ENCODE measurements around the gene SCD.

SCD gene

DNA sequence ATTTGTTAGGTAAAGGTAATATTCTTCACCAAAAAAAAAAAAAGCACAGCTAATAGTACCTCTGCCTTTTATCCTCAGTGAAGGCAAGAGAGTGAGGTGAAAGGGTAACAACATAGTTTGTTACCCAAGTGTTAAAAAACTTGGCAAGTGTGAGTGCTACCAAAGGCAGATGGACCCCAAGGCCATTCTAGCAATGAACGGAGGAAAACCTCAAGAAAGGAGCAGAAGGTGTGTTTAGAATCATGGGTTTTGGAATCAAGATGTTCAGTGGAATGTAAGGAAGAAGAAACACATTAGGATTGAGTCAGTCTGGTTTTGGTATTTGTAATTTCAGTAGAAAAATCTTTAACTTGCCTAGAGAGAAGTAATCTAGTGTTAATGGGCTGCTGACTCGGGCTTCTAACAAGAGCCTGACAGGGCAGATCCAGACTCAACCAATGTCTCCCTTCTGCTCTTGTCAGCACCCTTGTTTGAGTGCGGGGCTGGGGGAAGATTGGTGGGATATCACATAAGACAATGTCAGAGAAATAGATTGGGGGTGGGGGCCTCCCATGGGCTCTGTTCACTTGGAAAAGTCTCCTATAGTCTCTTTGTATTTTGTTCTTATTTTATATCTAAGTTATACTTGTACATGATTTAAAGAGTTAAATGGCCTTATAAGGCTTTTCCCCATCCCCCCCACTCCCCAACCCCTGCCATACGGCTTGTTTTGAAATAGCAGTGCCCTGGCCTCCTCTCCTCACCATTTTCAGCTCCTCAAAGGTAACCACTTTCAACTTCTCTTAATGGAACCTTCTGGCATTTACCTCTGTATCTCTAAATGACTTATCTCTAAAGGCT lies 44.4 kb downstream of the SCD start:
- H3K36me3 ChIP-seq (ENCODE audit: insufficient read depth, low read length) = no peaks in the 10 kb centered on the region
- no peak overlapping the region for H3K27ac ChIP-seq
- TF ChIP-seq EZH2 (IDR thresholded peaks at IDR 0.05) = no peak
- no peak for TF ChIP-seq FOXP2 (optimal IDR thresholded peaks at IDR 0.05; ENCODE audit: control extremely low read depth, extremely low read length, insufficient read depth)
- TF ChIP-seq POLR2AphosphoS5 (IDR thresholded peaks at IDR 0.05; ENCODE audit: borderline replicate concordance, low read depth, low read length) = no peak
- no peak overlapping the region for H3K4me3 ChIP-seq
- H3K9ac ChIP-seq (ENCODE audit: insufficient read length) = no peak overlapping the region
- H3K9me3 ChIP-seq (ENCODE audit: low read depth, low read length) = no peaks in the 10 kb centered on the region
- DNase-seq (ENCODE audit: low read depth, low spot score) = no peak

DNA sequence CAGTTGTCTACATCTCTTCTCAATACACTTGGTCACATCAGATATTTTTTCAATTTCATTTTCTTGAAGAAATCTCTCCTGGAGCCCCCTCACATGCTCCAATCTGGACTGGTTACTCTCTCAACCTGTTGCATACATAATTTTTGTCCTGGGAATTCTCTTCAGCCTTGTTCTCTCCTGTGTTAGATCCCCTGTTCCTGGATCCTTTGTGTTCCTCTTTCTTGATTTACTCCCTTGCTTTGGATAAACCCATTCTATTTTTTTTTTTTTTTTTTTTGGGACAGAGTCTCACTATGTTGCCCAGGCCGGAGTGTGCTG lies 45.6 kb downstream of the SCD start:
- H3K36me3 ChIP-seq (ENCODE audit: insufficient read depth, low read length) = no peaks in the 10 kb centered on the region
- no peak for TF ChIP-seq EZH2 (IDR thresholded peaks at IDR 0.05)
- no peak for TF ChIP-seq POLR2AphosphoS5 (IDR thresholded peaks at IDR 0.05; ENCODE audit: borderline replicate concordance, low read depth, low read length)
- TF ChIP-seq FOXP2 (optimal IDR thresholded peaks at IDR 0.05; ENCODE audit: control extremely low read depth, extremely low read length, insufficient read depth) = no peak
- H3K27ac ChIP-seq = no peak overlapping the region
- no peaks in the 10 kb centered on the region for H3K9me3 ChIP-seq (ENCODE audit: low read depth, low read length)
- H3K9ac ChIP-seq (ENCODE audit: insufficient read length) = no peak overlapping the region
- no peak overlapping the region for H3K4me3 ChIP-seq
- no peak for DNase-seq (ENCODE audit: low read depth, low spot score)

DNA sequence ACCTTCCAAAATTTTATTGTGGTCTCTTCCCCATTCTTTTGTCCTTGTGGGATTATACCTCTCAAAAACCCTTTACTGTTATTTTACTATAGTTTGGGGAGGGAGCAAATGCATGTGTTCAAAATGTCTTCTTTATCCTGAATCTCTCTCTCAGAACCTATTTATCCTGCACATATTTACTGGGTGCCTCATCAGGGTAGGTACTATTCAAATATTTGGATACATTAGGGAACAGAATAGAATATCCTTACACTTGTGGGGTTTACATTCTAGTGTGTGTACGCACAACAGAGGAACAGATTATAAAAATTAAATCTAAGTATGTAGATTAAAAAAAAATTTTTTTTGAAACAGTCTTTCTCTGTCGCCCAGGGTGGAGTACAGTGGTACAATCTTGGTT lies 48.6 kb downstream of the SCD start:
- Histone ChIP-seq H3K4me3 (no peak overlapping the region), H3K27ac (no peak overlapping the region), H3K9ac (ENCODE audit: insufficient read length) (no peak overlapping the region), H3K36me3 (ENCODE audit: insufficient read depth, low read length) (no peaks in the 10 kb centered on the region), H3K9me3 (ENCODE audit: low read depth, low read length) (no peaks in the 10 kb centered on the region)
- no peak for DNase-seq (ENCODE audit: low read depth, low spot score)
- TF ChIP-seq EZH2 (IDR thresholded peaks at IDR 0.05) (no peak), FOXP2 (optimal IDR thresholded peaks at IDR 0.05; ENCODE audit: control extremely low read depth, extremely low read length, insufficient read depth) (no peak), POLR2AphosphoS5 (IDR thresholded peaks at IDR 0.05; ENCODE audit: borderline replicate concordance, low read depth, low read length) (no peak)

DNA sequence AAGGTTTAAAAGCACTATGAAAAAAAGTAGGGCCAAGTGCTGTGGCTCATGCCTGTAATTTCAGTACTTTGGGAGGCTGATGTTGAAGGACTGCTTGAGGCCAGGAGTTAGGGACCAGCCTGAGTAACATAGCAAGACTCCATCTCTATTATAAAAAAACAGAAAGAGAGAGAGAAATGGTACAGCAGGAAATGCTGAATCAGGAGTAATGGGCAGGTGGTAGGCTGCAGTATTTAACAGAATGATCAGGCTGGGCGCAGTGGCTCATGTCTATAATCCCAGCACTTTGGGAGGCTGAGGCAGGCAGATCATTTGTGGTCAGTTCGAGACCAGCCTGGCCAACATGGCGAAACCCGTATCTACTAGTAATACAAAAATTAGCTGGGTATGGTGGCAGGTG lies 49.6 kb downstream of the SCD start:
- no peak for DNase-seq (ENCODE audit: low read depth, low spot score)
- Histone ChIP-seq H3K4me3 (no peak overlapping the region), H3K36me3 (ENCODE audit: insufficient read depth, low read length) (no peaks in the 10 kb centered on the region), H3K9ac (ENCODE audit: insufficient read length) (no peak overlapping the region), H3K27ac (no peak overlapping the region), H3K9me3 (ENCODE audit: low read depth, low read length) (no peaks in the 10 kb centered on the region)
- no peak for TF ChIP-seq FOXP2 (optimal IDR thresholded peaks at IDR 0.05; ENCODE audit: control extremely low read depth, extremely low read length, insufficient read depth)
- TF ChIP-seq EZH2 (IDR thresholded peaks at IDR 0.05) = no peak
- TF ChIP-seq POLR2AphosphoS5 (IDR thresholded peaks at IDR 0.05; ENCODE audit: borderline replicate concordance, low read depth, low read length) = no peak

DNA sequence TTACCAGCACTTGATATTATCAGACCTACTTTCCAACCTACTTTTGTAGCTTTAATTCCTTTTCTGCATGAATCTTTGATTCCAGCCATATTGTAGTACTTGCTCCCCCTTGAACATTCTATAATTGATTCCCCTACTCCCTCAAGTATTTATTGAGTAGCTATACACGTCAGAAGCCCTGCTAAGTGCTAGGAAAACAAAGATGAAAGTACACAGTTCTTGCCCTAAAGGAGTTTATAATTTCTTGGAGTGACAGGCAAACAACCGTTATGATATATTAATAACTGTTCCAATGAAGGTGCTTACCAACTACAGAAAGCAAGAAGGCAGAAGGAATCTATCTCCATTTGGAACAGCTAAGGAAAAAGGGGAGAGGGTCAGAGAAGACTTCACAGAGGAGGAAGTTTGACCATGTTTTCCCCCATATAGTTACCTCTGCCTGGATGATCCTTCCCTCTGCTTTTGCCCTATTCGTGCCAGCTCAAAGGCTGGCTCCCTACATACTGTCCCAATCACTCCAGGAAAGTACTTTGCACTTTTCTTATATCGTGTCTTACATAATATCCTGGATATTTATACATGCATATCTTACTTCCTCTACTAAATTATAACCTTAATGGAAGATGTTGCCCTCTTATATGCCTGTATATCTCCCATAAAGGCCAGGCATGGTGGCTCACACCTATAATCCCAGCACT lies 54.7 kb downstream of the SCD start:
- H3K9ac ChIP-seq (ENCODE audit: insufficient read length) = no peak overlapping the region
- no peak for TF ChIP-seq FOXP2 (optimal IDR thresholded peaks at IDR 0.05; ENCODE audit: control extremely low read depth, extremely low read length, insufficient read depth)
- TF ChIP-seq EZH2 (IDR thresholded peaks at IDR 0.05) = no peak
- no peak for TF ChIP-seq POLR2AphosphoS5 (IDR thresholded peaks at IDR 0.05; ENCODE audit: borderline replicate concordance, low read depth, low read length)
- no peak overlapping the region for H3K4me3 ChIP-seq
- H3K27ac ChIP-seq = no peak overlapping the region
- DNase-seq (ENCODE audit: low read depth, low spot score) = no peak
- no peaks in the 10 kb centered on the region for H3K36me3 ChIP-seq (ENCODE audit: insufficient read depth, low read length)
- no peaks in the 10 kb centered on the region for H3K9me3 ChIP-seq (ENCODE audit: low read depth, low read length)

DNA sequence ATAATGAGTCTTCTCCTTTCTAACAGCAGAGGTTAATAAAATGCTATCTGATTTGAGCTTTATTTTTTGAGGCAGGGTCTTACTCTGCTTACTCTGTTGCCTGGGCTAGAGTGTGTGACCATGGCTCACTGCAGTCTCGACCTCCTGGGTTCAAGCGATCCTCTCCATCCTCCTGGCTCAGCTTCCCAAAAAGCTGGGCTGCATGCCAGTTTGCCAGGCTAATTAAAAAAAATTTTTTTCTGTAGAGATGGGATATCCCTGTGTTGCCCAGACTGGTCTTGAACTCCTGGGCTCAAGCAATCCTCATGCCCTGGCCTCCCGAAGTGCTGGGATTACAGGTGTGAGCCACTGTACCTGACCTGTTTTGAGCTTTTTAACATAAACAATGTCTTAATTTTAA lies 56.7 kb downstream of the SCD start:
- Histone ChIP-seq H3K9me3 (ENCODE audit: low read depth, low read length) (no peaks in the 10 kb centered on the region), H3K9ac (ENCODE audit: insufficient read length) (no peak overlapping the region), H3K27ac (no peak overlapping the region), H3K4me3 (no peak overlapping the region), H3K36me3 (ENCODE audit: insufficient read depth, low read length) (no peaks in the 10 kb centered on the region)
- DNase-seq (ENCODE audit: low read depth, low spot score) = no peak
- TF ChIP-seq EZH2 (IDR thresholded peaks at IDR 0.05) (no peak), FOXP2 (optimal IDR thresholded peaks at IDR 0.05; ENCODE audit: control extremely low read depth, extremely low read length, insufficient read depth) (no peak), POLR2AphosphoS5 (IDR thresholded peaks at IDR 0.05; ENCODE audit: borderline replicate concordance, low read depth, low read length) (no peak)

DNA sequence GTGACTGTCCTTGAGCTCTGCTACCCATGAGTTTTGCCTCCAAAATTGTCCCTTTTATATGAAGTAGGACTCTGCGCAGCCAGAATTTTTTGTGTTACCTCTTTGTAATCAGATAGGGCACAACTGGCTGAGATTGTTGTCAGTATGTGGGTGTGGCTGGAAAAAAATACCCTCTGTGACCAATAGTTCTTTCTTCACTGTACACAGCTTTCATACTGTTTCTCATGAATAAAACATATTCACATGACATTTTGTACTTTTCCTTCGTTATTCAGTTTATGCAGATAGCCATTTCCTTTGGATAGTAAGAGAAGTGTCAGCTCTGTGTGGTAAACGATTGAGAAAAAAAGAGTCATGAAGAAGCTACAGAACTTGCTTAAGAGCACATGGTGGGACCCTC lies 66.1 kb downstream of the SCD start:
- Histone ChIP-seq H3K9me3 (ENCODE audit: low read depth, low read length) (no peaks in the 10 kb centered on the region), H3K4me3 (no peak overlapping the region), H3K27ac (no peak overlapping the region), H3K36me3 (ENCODE audit: insufficient read depth, low read length) (no peaks in the 10 kb centered on the region), H3K9ac (ENCODE audit: insufficient read length) (no peak overlapping the region)
- TF ChIP-seq POLR2AphosphoS5 (IDR thresholded peaks at IDR 0.05; ENCODE audit: borderline replicate concordance, low read depth, low read length) (no peak), FOXP2 (optimal IDR thresholded peaks at IDR 0.05; ENCODE audit: control extremely low read depth, extremely low read length, insufficient read depth) (no peak), EZH2 (IDR thresholded peaks at IDR 0.05) (no peak)
- no peak for DNase-seq (ENCODE audit: low read depth, low spot score)
